ENCODE data around the gene SMIM15. TPM values are rescaled to one million over a fixed set of nuclear protein-coding genes. Genes with fewer than 3 reads are reported as not detected.

The SMIM15 gene
- polyA plus RNA-seq, 5 donors = 57.4 to 78.4 (median 72.0) TPM

Other genes with a start within 250 kb of the SMIM15 start
- gene ERCC8, start 217.4 kb downstream of the SMIM15 start, polyA plus RNA-seq (ENCODE audit: insufficient read depth in 1 of 5, insufficient read length in 5 of 5, low replicate concordance in 1 of 5) = 10 to 100 TPM; 15.7 to 27.4 (median 24.9) TPM
- gene NDUFAF2, start 217.3 kb downstream of the SMIM15 start, polyA plus RNA-seq (ENCODE audit: insufficient read depth in 1 of 5, insufficient read length in 5 of 5, low replicate concordance in 1 of 5) = 10 to 100 TPM; 25.6 to 34.3 (median 32.3) TPM
- gene ZSWIM6, start 169.8 kb upstream of the SMIM15 start, polyA plus RNA-seq (ENCODE audit: insufficient read depth in 1 of 5, insufficient read length in 5 of 5, low replicate concordance in 1 of 5) = 10 to 100 TPM; 17.4 to 26.1 (median 20.9) TPM